ENCODE measurements around the gene TTC13. TPM values are rescaled to one million over a fixed set of nuclear protein-coding genes. Genes with fewer than 3 reads are reported as not detected.

Gene TTC13, protein sequence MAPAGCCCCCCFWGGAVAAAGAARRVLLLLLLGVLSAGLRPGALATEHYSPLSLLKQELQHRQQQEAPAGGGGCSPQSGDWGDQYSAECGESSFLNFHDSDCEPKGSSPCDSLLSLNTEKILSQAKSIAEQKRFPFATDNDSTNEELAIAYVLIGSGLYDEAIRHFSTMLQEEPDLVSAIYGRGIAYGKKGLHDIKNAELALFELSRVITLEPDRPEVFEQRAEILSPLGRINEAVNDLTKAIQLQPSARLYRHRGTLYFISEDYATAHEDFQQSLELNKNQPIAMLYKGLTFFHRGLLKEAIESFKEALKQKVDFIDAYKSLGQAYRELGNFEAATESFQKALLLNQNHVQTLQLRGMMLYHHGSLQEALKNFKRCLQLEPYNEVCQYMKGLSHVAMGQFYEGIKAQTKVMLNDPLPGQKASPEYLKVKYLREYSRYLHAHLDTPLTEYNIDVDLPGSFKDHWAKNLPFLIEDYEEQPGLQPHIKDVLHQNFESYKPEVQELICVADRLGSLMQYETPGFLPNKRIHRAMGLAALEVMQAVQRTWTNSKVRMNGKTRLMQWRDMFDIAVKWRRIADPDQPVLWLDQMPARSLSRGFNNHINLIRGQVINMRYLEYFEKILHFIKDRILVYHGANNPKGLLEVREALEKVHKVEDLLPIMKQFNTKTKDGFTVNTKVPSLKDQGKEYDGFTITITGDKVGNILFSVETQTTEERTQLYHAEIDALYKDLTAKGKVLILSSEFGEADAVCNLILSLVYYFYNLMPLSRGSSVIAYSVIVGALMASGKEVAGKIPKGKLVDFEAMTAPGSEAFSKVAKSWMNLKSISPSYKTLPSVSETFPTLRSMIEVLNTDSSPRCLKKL
- 14.4 and 23.4 TPM in 2 replicates for total RNA-seq

DNA sequence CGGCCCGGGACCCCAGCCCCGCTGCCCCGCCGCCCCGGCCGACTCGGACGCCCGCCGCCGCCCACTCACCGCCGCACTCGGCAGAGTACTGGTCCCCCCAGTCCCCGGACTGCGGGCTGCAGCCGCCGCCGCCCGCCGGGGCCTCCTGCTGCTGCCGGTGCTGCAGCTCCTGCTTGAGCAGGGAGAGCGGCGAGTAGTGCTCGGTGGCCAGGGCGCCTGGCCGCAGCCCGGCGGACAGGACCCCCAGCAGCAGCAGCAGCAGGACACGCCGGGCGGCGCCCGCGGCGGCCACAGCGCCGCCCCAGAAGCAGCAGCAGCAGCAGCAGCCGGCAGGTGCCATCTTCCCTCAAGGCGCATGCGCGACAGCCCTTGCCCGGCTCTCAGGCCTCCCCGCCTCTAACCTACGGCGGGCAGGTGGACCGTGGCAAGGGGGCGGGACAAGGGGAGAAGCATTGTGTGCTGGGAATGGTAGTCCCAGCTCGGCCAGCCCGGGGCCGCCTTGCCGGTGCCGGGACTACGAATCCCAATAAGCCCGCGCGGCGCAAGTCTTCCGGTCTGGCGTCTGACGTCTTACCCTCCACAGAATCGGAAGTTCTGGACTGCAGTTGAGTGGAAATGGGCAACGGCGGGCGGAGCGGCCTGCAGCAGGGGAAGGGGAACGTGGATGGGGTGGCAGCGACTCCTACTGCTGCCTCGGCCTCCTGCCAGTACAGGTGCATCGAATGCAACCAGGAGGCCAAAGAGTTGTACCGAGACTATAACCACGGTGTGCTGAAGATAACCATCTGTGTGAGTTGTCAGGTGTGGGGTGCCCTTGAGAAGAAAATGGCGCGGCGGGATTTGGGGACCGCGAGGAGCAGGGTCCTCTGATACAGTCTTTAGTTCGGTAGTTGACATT lies at the start of gene TTC13, which contains the start of gene ARV1:
TTC13 (minus strand) TSS at position 371 of the 898 bp plus-strand sequence; CDS start at position 340, 31 bp downstream.
ARV1 (plus strand) TSS at position 604 of the 898 bp plus-strand sequence; CDS start at position 616, 12 bp downstream.

DNA sequence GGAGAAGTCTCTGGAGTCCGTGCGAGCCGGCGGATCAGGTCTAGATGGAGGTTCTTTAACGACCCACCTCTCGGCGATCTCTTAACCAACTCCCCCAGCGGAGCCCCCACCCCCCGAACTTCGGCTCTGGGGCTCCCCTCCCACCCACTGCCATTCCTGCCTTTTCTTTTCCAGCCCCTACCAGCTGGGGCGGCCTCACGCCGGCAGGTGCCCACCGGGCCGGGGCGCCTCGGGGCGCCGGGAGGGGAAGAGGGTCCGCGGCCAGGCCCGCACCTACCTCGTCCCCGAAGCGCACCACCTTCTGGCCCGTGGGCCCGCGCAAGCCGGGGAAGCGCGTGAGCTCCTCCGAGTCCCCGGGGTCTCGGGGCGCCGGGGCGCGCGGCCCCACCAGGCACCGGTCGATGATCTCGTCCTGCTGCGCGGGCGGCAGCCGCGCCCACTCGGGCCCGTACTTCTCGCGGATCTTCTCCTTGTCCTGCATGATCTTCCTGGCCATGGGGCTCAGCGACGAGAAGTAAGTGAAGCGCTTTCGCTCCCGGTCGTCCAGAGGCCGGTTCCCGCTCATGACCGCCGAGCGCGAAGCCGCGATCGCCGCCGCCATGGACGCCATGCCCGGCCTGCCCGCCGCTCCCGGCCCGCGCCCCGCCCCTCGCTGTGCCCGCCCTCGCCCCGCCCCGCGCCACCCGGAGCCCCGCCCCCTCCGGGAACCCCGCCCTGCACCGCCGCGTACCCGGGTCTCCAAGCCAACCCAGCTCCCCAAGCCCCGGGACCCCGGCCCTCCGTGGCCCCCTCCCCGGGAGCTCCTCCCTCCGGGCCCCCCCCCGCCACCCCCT lies 110.5 kb downstream of the TTC13 start, which contains the start of gene C1orf198:
C1orf198 (minus strand) TSS at position 619 of the 833 bp plus-strand sequence; CDS start at position 610, 9 bp downstream.

Other genes with a start within 250 kb of the TTC13 start
- not detected in 2 replicates for gene CAPN9, start 231.5 kb downstream of the TTC13 start, total RNA-seq
- gene C1orf198, start 110.3 kb downstream of the TTC13 start, total RNA-seq, result 43.1 and 100 TPM in 2 replicates
- gene ARV1, start 233 bp upstream of the TTC13 start, total RNA-seq, result 14.9 and 20.1 TPM in 2 replicates
- 2.1 and 5.9 TPM in 2 replicates for gene FAM89A, start 61.4 kb upstream of the TTC13 start, total RNA-seq
- gene TRIM67, start 183.2 kb upstream of the TTC13 start, total RNA-seq, result under 0.01 TPM in 1 of 2 replicates, not detected in the other